ENCODE results near the gene OR2AP1.

DNA sequence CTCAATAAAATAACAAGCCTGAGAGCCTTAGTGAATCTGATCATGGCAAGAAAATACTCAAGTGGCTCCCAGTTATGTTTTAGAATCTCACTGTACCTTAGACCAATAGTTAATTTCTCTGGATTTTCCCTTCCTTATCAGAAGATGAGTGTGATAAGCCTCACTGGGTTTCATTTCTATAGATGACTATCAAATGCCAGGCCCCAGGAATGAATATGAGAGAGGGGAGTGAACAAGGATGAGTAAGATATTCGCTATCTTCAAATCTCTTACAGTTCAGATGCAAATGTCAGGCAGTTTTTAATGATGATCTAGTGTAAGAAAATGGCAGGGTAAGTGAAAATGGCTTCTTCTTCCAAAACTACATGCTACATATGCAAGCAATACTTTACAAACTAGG, 38.3 kb downstream of the OR2AP1 start:
- TF ChIP-seq, protein P1, sequence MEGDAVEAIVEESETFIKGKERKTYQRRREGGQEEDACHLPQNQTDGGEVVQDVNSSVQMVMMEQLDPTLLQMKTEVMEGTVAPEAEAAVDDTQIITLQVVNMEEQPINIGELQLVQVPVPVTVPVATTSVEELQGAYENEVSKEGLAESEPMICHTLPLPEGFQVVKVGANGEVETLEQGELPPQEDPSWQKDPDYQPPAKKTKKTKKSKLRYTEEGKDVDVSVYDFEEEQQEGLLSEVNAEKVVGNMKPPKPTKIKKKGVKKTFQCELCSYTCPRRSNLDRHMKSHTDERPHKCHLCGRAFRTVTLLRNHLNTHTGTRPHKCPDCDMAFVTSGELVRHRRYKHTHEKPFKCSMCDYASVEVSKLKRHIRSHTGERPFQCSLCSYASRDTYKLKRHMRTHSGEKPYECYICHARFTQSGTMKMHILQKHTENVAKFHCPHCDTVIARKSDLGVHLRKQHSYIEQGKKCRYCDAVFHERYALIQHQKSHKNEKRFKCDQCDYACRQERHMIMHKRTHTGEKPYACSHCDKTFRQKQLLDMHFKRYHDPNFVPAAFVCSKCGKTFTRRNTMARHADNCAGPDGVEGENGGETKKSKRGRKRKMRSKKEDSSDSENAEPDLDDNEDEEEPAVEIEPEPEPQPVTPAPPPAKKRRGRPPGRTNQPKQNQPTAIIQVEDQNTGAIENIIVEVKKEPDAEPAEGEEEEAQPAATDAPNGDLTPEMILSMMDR (IDR thresholded peaks at IDR 0.05; ENCODE audit: borderline replicate concordance, extremely low read depth, low read length, poor library complexity, severe bottlenecking), result no peak
- no peak for TF ChIP-seq EZH2 (IDR thresholded peaks at IDR 0.05; ENCODE audit: borderline replicate concordance, low read depth, low read length, severe bottlenecking)

Measured in DND-41 (cell line).